GM12874 (cell line): ENCODE measurements around the gene BRIP1.

Experiments
- CTCF ChIP-seq: IDR thresholded peaks from 2 replicates; pipeline ENCODE4 v1.5.1; 2011; ENCODE audit warnings: low read depth, mild to moderate bottlenecking, control low read depth, low read length, moderate library complexity; ENCODE audit not compliant: insufficient read depth

The BRIP1 gene

GRCh38 chr17:61774724-61775123 lies 88.6 kb downstream of the BRIP1 start:
- no peak for TF ChIP-seq CTCF

GRCh38 chr17:61770752-61771533 lies 92.4 kb downstream of the BRIP1 start:
- TF ChIP-seq CTCF = no peak

- TF ChIP-seq CTCF = no peak
Measured at GRCh38 chr17:61770043-61770442, 93.3 kb downstream of the BRIP1 start.

- no peak for TF ChIP-seq CTCF
Measured at GRCh38 chr17:61768405-61768804, 94.9 kb downstream of the BRIP1 start.

- no peak for TF ChIP-seq CTCF
Measured at GRCh38 chr17:61766520-61766919, 96.8 kb downstream of the BRIP1 start.

GRCh38 chr17:61764846-61765245 lies 98.5 kb downstream of the BRIP1 start:
- no peak for TF ChIP-seq CTCF

GRCh38 chr17:61761827-61762226 lies 101.5 kb downstream of the BRIP1 start:
- no peak for TF ChIP-seq CTCF
